ENCODE measurements around the gene TXNDC12.
"Not testable (repeated sequence)": the region's sequence is repeated elsewhere in the genome, so short reads cannot be mapped to it uniquely, and the experiment has no call there.

- TF ChIP-seq EZH2 (IDR thresholded peaks at IDR 0.05; ENCODE audit: borderline replicate concordance, insufficient read depth, low read depth, low read length, poor library complexity, severe bottlenecking); CTCF (IDR thresholded peaks at IDR 0.05): not testable (repeated sequence)
Observed at GRCh38 chr1:52005548-52005947, 49.4 kb downstream of the TXNDC12 start.

Data from B cell (primary cell).